K562 (cell line): ENCODE data around the gene SIRPD. TPM values are rescaled to one million over a fixed set of nuclear protein-coding genes. Genes with fewer than 3 reads are reported as not detected.
A peak's percentile ranks its signal among the peaks of the same experiment; 100 is the strongest.
"Not testable (repeated sequence)": the region's sequence is repeated elsewhere in the genome, so short reads cannot be mapped to it uniquely, and the experiment has no call there.

Experiments used
- ATAC-seq: fragments of 200-7000 bp; cut with Tn5 transposase; 3 replicates; pipeline ENCODE4 v1.9.1; 2020; ENCODE audit warnings: moderate library complexity
- BruUV-seq: library from RNA; stranded (reverse); fragments of 400-500 nt; replicated peaks from 2 replicates; lab custom pipeline; 2021; lab: Mats Ljungman, UMichigan
- CTCF ChIA-PET: fragments of 300-600 bp; formaldehyde crosslinking; extraction: SDS; loops from one replicate; lab custom pipeline; 2021; ENCODE audit warnings: low intra/inter-chr PET ratio; lab: Yijun Ruan, JAX
- POLR2A ChIA-PET: fragments of 300-600, 350-650 bp; sonication (Branson Sonifier 250); formaldehyde crosslinking; extraction: SDS; loops from one replicate; lab custom pipeline; 2021; ENCODE audit warnings: antibody characterized with exemption, inconsistent platforms; lab: Yijun Ruan, JAX
- DNase-seq, 4 experiments: peaks; one replicate each; pipeline versions ENCODE4 v3.0.0 to v3.0.0-alpha.2; 2011 to 2018; ENCODE audit warnings: low spot score in 3 of 4, mixed read lengths in 3 of 4; ENCODE audit errors: extremely low read depth in 1 of 4
- FAIRE-seq: peaks from 2 replicates; lab custom pipeline; 2011; peaks lifted over from hg19 to GRCh38; lab: Jason Lieb, UNC
- H2AFZ ChIP-seq: 2 replicates; pipeline ENCODE4 v1.6.0; 2011; ENCODE audit warnings: low read depth, low read length, control low read depth, inconsistent platforms
- H3K27ac ChIP-seq: fragments of 200-600 bp; 3 replicates; pipeline ENCODE4 v1.8.0; 2011; ENCODE audit warnings: low read depth, mild to moderate bottlenecking, control low read depth, inconsistent platforms, low read length, moderate library complexity, mixed read lengths; ENCODE audit errors: extremely low read depth
- H3K27me3 ChIP-seq, 2 experiments: fragments of 300-600 bp in 1 of 2; 2 replicates in 1 of 2; 3 replicates in 1 of 2; pipeline versions ENCODE4 v1.6.0 to v1.8.0; 2011; ENCODE audit warnings: inconsistent platforms in 2 of 2, low read length in 2 of 2, mild to moderate bottlenecking in 1 of 2, mixed read lengths in 1 of 2, moderate library complexity in 1 of 2; ENCODE audit not compliant: control insufficient read depth in 2 of 2, insufficient read depth in 2 of 2
- H3K36me3 ChIP-seq: fragments of 300-600 bp; 3 replicates; pipeline ENCODE4 v1.8.0; 2011; ENCODE audit warnings: mild to moderate bottlenecking, low read length, inconsistent platforms; ENCODE audit not compliant: control insufficient read depth, insufficient read depth
- H3K4me1 ChIP-seq, 2 experiments: fragments of 200-600 bp in 1 of 2; replicated peaks in 1 of 2; 2 replicates in 1 of 2; 3 replicates in 1 of 2; pipeline versions ENCODE4 v1.5.1 to v1.8.0; 2011; ENCODE audit warnings: inconsistent platforms in 2 of 2, low read length in 2 of 2, mild to moderate bottlenecking in 1 of 2, mixed read lengths in 1 of 2, moderate library complexity in 1 of 2; ENCODE audit not compliant: control insufficient read depth in 2 of 2, insufficient read depth in 2 of 2
- H3K4me2 ChIP-seq: 2 replicates; pipeline ENCODE4 v1.6.1; 2011; ENCODE audit warnings: low read length, control low read depth, inconsistent platforms, mixed read lengths; ENCODE audit not compliant: insufficient read depth
- H3K4me3 ChIP-seq: fragments of 200-600 bp; sonication (generic), shearing (Covaris generic); 2 replicates; pipeline ENCODE4 v1.5.1; 2016; ENCODE audit warnings: control low read depth, inconsistent platforms
- H3K79me2 ChIP-seq: fragments of 200-600 bp; 3 replicates; pipeline ENCODE4 v1.8.0; 2011; ENCODE audit warnings: low read length, inconsistent platforms; ENCODE audit not compliant: control insufficient read depth, insufficient read depth
- H3K9ac ChIP-seq, 2 experiments: 2 replicates each; pipeline versions ENCODE4 v1.6.0 to v1.6.1; 2011; ENCODE audit warnings: low read depth in 2 of 2, low read length in 2 of 2, control low read depth in 1 of 2, inconsistent platforms in 1 of 2, mild to moderate bottlenecking in 1 of 2, mixed read lengths in 1 of 2; ENCODE audit not compliant: insufficient read depth in 1 of 2
- H3K9me1 ChIP-seq: one replicate; pipeline ENCODE4 v1.6.0; 2011; ENCODE audit warnings: inconsistent platforms, mild to moderate bottlenecking, low read length, moderate library complexity; ENCODE audit not compliant: control insufficient read depth, insufficient read depth
- H3K9me3 ChIP-seq: replicated peaks from 2 replicates; pipeline ENCODE4 v1.5.1; 2011; ENCODE audit warnings: low read depth, low read length, inconsistent platforms; ENCODE audit not compliant: control insufficient read depth, insufficient read depth
- H4K20me1 ChIP-seq: replicated peaks from 2 replicates; pipeline ENCODE4 v1.6.1; 2011; ENCODE audit warnings: low read length, inconsistent platforms, mixed read lengths; ENCODE audit not compliant: control insufficient read depth, insufficient read depth
- EHMT2 ChIP-seq: fragments of 450-650 bp; IDR thresholded peaks from 2 replicates; pipeline ENCODE4 v1.6.1; 2018; ENCODE audit warnings: antibody characterized with exemption
- WHSC1 ChIP-seq: IDR thresholded peaks from one replicate; pipeline ENCODE4 v1.6.1; 2012; ENCODE audit warnings: low read length, control low read depth, inconsistent platforms
- ZNF384 ChIP-seq: IDR thresholded peaks from 2 replicates; pipeline ENCODE4 v1.6.1; 2012; ENCODE audit warnings: low read depth, low read length, improper control_type of control experiment
- WGBS: fragments of 100-300 bp; shearing (Covaris generic); methylation state at CpG from one replicate; pipeline ENCODE4 v1.1.6; 2016; ENCODE audit warnings: low coverage, mixed read lengths; ENCODE audit not compliant: insufficient coverage; ENCODE audit errors: missing lambda C conversion rate; 5-methylcytosine and 5-hydroxymethylcytosine counted together
- in situ Hi-C: fragments of 300-500 bp; cut with MboI; formaldehyde crosslinking; loops from 4 replicates; pipeline ENCODE4 v1.15.0; 2018; ENCODE audit warnings: inconsistent platforms, mixed read lengths
- intact Hi-C: fragments of 100-400 bp; cut with micrococcal nuclease; formaldehyde crosslinking; loops from 2 replicates; pipeline ENCODE4 v1.14.2; 2022
- polyA plus RNA-seq, 8 experiments: library from polyadenylated mRNA; depleted of rRNA in 4 of 8; stranded (reverse) in 5 of 8; unstranded in 3 of 8; fragments of >200 nt; fragmentation: Nextera tagmentation in 2 of 8; fragmentation: Illumina TruSeq in 1 of 8; extraction: Ambion mirVana in 2 of 8; extraction: Trizol in 1 of 8; gene quantifications; 2 replicates each; pipeline versions ENCODE4 v1.2.1 to v1.2.3, GENCODE V29; 2011 to 2014; ENCODE audit warnings: inconsistent platforms in 1 of 8, missing spikeins in 1 of 8
- total RNA-seq, 7 experiments: library from RNA; depleted of rRNA in 6 of 7; stranded (reverse); fragments of >200 nt in 6 of 7; fragmentation: Illumina TruSeq in 2 of 7; extraction: Trizol in 2 of 7; gene quantifications; 2 replicates each; pipeline versions ENCODE4 v1.2.1 to v1.2.3, GENCODE V29; 2011 to 2021; ENCODE audit warnings: low replicate concordance in 1 of 7
- TF ChIP-seq, protein P1 (sequence below), 2 experiments: fragments of 450-650 bp; formaldehyde crosslinking in 1 of 2; IDR thresholded peaks; 2 replicates each; pipeline versions ENCODE4 v1.4.0 to v1.6.1; 2014 to 2020; ENCODE audit warnings: mild to moderate bottlenecking in 2 of 2, borderline replicate concordance in 1 of 2, low read depth in 1 of 2

The SIRPD gene
- total and polyA plus RNA-seq, 9 of the 15 experiments (the other 6 are each of a cell fraction or from before 2014, with no cell fraction given), result not detected

DNA sequence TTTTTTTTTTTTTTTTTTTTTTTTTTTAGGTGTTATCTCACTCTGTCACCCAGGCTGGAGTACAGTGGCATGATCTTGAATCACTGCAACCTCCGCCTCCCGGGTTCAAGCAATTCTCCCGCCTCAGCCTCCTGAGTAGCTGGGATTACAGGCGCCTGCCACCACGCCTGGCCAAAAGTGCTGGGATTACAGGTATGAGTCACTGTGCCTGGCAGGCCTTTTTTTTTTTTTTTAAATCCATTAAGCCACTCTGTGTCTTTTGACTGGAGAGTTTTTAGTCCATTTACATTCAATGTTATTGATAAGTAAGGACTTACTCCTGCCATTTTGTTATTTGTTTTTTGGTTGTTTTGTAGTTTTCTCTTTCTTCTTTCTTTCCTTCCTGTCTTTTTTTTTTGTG, 60.1 kb downstream of the SIRPD start:
- in situ Hi-C loops, H3K4me3 ChIP-seq: not testable (repeated sequence)

GRCh38 chr20:1496930-1497329, 60.6 kb downstream of the SIRPD start:
- Histone ChIP-seq H3K9me3 (no peaks in the 10 kb centered on the region), H3K4me1 (no peaks in the 10 kb centered on the region; a peak in 1 of 5 replicates), H3K9me1 (no peaks in the 10 kb centered on the region), H3K79me2 (no peaks in the 10 kb centered on the region), H4K20me1 (no peaks in the 10 kb centered on the region), H3K4me2 (no peak overlapping the region), H3K27me3 (no peaks in the 10 kb centered on the region), H3K9ac (no peak overlapping the region), H3K4me3 (no peak overlapping the region), H3K36me3 (no peaks in the 10 kb centered on the region), H3K27ac (no peak overlapping the region), H2AFZ (no peak overlapping the region)
- POLR2A ChIA-PET, result no interaction called here
- FAIRE-seq (no peak), ATAC-seq (no peak), DNase-seq (no peak)
- intact Hi-C loops (no loop called here), in situ Hi-C loops (no loop called here)
- BruUV-seq, result no TSS peak
- peak; percentile 61; the same call in 1 of the 2 replicates for TF ChIP-seq EHMT2
- no peak for TF ChIP-seq WHSC1
- TF ChIP-seq, protein P1, sequence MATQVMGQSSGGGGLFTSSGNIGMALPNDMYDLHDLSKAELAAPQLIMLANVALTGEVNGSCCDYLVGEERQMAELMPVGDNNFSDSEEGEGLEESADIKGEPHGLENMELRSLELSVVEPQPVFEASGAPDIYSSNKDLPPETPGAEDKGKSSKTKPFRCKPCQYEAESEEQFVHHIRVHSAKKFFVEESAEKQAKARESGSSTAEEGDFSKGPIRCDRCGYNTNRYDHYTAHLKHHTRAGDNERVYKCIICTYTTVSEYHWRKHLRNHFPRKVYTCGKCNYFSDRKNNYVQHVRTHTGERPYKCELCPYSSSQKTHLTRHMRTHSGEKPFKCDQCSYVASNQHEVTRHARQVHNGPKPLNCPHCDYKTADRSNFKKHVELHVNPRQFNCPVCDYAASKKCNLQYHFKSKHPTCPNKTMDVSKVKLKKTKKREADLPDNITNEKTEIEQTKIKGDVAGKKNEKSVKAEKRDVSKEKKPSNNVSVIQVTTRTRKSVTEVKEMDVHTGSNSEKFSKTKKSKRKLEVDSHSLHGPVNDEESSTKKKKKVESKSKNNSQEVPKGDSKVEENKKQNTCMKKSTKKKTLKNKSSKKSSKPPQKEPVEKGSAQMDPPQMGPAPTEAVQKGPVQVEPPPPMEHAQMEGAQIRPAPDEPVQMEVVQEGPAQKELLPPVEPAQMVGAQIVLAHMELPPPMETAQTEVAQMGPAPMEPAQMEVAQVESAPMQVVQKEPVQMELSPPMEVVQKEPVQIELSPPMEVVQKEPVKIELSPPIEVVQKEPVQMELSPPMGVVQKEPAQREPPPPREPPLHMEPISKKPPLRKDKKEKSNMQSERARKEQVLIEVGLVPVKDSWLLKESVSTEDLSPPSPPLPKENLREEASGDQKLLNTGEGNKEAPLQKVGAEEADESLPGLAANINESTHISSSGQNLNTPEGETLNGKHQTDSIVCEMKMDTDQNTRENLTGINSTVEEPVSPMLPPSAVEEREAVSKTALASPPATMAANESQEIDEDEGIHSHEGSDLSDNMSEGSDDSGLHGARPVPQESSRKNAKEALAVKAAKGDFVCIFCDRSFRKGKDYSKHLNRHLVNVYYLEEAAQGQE (IDR thresholded peaks at IDR 0.05; ENCODE audit: borderline replicate concordance), result peak; percentile 79
- TF ChIP-seq, protein P1 (CRISPR knock-in tag; IDR thresholded peaks at IDR 0.05; ENCODE audit: low read depth), result no peak
- WGBS, result 15% methylated on average over 3 of the region's 3 CpGs
- CTCF ChIA-PET, result interaction anchor here (0.6 kb wide), 1 partner anchor 172 kb away, joined by 4 read pairs; no protein-coding TSS in a partner anchor

More for the DNA sequence above, 60.1 kb downstream of the SIRPD start:
- H3K27me3 ChIP-seq, H3K27ac ChIP-seq, H3K79me2 ChIP-seq, H3K9ac ChIP-seq, POLR2A ChIA-PET, ATAC-seq, FAIRE-seq, H3K9me3 ChIP-seq, intact Hi-C loops, H4K20me1 ChIP-seq, DNase-seq, H3K4me2 ChIP-seq, H3K36me3 ChIP-seq, BruUV-seq, H2AFZ ChIP-seq, H3K9me1 ChIP-seq, H3K4me1 ChIP-seq: not testable (repeated sequence)
- WGBS, result 0% methylated on average over 1 of the region's 5 CpGs
- 0 out of 2 replicates have a peak, but pooled peaks have one; percentile 9 for TF ChIP-seq ZNF384
- CTCF ChIA-PET, result interaction anchor here (0.6 kb wide), 1 partner anchor 173 kb away, joined by 4 read pairs; no protein-coding TSS in a partner anchor
